HepG2 (cell line): ENCODE data around the gene ZBTB43. TPM values are rescaled to one million over a fixed set of nuclear protein-coding genes. Genes with fewer than 3 reads are reported as not detected.

Experiments
- ATAC-seq: fragments of 200-7000 bp; cut with Tn5 transposase; 3 replicates; pipeline ENCODE4 v1.9.1; 2020; ENCODE audit warnings: mild to moderate bottlenecking, moderate library complexity
- BruUV-seq: library from RNA; stranded (reverse); fragments of 400-500 nt; replicated peaks from 2 replicates; lab custom pipeline; 2021; lab: Mats Ljungman, UMichigan
- CTCF ChIA-PET: fragments of 300-600 bp; formaldehyde crosslinking; extraction: SDS; loops from one replicate; lab custom pipeline; 2021; ENCODE audit warnings: low total read pairs, inconsistent platforms, low intra/inter-chr PET ratio; lab: Yijun Ruan, JAX
- POLR2A ChIA-PET: fragments of 350-600 bp; sonication (Branson Sonifier 250); formaldehyde crosslinking; loops from one replicate; lab custom pipeline; 2020; ENCODE audit warnings: antibody characterized with exemption, inconsistent platforms; lab: Yijun Ruan, JAX
- DNase-seq: peaks from one replicate; pipeline ENCODE4 v3.0.0-alpha.2; 2015; ENCODE audit warnings: low spot score
- FAIRE-seq: peaks from 3 replicates; lab custom pipeline; 2011; peaks lifted over from hg19 to GRCh38; lab: Jason Lieb, UNC
- H2AFZ ChIP-seq: one replicate; pipeline ENCODE4 v1.6.1; 2011; ENCODE audit warnings: low read length, inconsistent platforms
- H3K27ac ChIP-seq: fragments of 300-600 bp; 3 replicates; pipeline ENCODE4 v1.8.0; 2011; ENCODE audit warnings: mixed run types, mild to moderate bottlenecking, mixed read lengths, low read length, inconsistent platforms; ENCODE audit not compliant: insufficient read depth; ENCODE audit errors: extremely low read length
- H3K27me3 ChIP-seq, 2 experiments: fragments of 200-600 bp in 1 of 2; 2 replicates in 1 of 2; 3 replicates in 1 of 2; pipeline versions ENCODE4 v1.6.0 to v1.8.0; 2011; ENCODE audit warnings: low read length in 2 of 2, mild to moderate bottlenecking in 2 of 2, moderate library complexity in 2 of 2, inconsistent platforms in 1 of 2; ENCODE audit not compliant: insufficient read depth in 2 of 2, control insufficient read depth in 1 of 2
- H3K36me3 ChIP-seq, 2 experiments: fragments of 200-600 bp in 1 of 2; replicated peaks in 1 of 2; 2 replicates in 1 of 2; 3 replicates in 1 of 2; pipeline versions ENCODE4 v1.5.1 to v1.8.0; 2011; ENCODE audit warnings: low read length in 2 of 2, inconsistent platforms in 1 of 2; ENCODE audit not compliant: insufficient read depth in 2 of 2, control insufficient read depth in 1 of 2
- H3K4me1 ChIP-seq: 2 replicates; pipeline ENCODE4 v1.5.1; 2012; ENCODE audit warnings: low read length, inconsistent platforms; ENCODE audit not compliant: insufficient read depth
- H3K4me2 ChIP-seq: 2 replicates; pipeline ENCODE4 v1.6.0; 2011; ENCODE audit warnings: low read depth, low read length, inconsistent platforms
- H3K4me3 ChIP-seq, 3 experiments: fragments of 200-600 bp in 1 of 3; sonication (generic), shearing (Covaris generic) in 1 of 3; replicated peaks in 1 of 3; 2 replicates each; pipeline ENCODE4 v1.5.1; 2011 to 2016; ENCODE audit warnings: low read length in 3 of 3, inconsistent platforms in 2 of 3, low read depth in 2 of 3, mild to moderate bottlenecking in 2 of 3, control low read depth in 1 of 3, mixed read lengths in 1 of 3; ENCODE audit not compliant: insufficient read depth in 1 of 3
- H3K79me2 ChIP-seq: one replicate; pipeline ENCODE4 v1.6.1; 2011; ENCODE audit warnings: low read length, inconsistent platforms; ENCODE audit not compliant: insufficient read depth
- H3K9ac ChIP-seq: 2 replicates; pipeline ENCODE4 v1.6.0; 2011; ENCODE audit warnings: mild to moderate bottlenecking, low read depth, low read length, inconsistent platforms; ENCODE audit not compliant: insufficient read depth
- H3K9me3 ChIP-seq: 2 replicates; pipeline ENCODE4 v1.5.1; 2012; ENCODE audit warnings: mild to moderate bottlenecking, low read length
- H4K20me1 ChIP-seq: 2 replicates; pipeline ENCODE4 v1.6.0; 2011; ENCODE audit warnings: inconsistent platforms, mild to moderate bottlenecking, low read length, moderate library complexity; ENCODE audit not compliant: insufficient read depth
- CHD2 ChIP-seq: IDR thresholded peaks from 2 replicates; pipeline ENCODE4 v1.6.1; 2011; ENCODE audit warnings: low read depth, low read length, improper control_type of control experiment
- KLF9 ChIP-seq: IDR thresholded peaks from 2 replicates; pipeline ENCODE4 v1.6.1; 2016; ENCODE audit warnings: low read depth
- SP2 ChIP-seq: sonication (generic); formaldehyde crosslinking; IDR thresholded peaks from 2 replicates; pipeline ENCODE4 v1.5.1; 2020; ENCODE audit warnings: mild to moderate bottlenecking, missing genetic modification reagents
- STAG1 ChIP-seq: sonication (generic); formaldehyde crosslinking; IDR thresholded peaks from 2 replicates; pipeline ENCODE4 v1.4.0; 2020; ENCODE audit warnings: missing genetic modification reagents
- ZEB1 ChIP-seq: IDR thresholded peaks from 2 replicates; pipeline ENCODE4 v1.6.1; 2012; ENCODE audit warnings: mild to moderate bottlenecking, low read depth, inconsistent platforms; ENCODE audit not compliant: insufficient replicate concordance
- ZNF597 ChIP-seq: sonication (generic); formaldehyde crosslinking; IDR thresholded peaks from 2 replicates; pipeline ENCODE4 v1.5.0; 2020; ENCODE audit warnings: missing genetic modification reagents
- ZNF83 ChIP-seq: sonication (generic); formaldehyde crosslinking; IDR thresholded peaks from 2 replicates; pipeline ENCODE4 v1.4.0; 2020; ENCODE audit warnings: missing genetic modification reagents, mild to moderate bottlenecking, borderline replicate concordance
- WGBS: methylation state at CpG from one replicate; pipeline ENCODE4 v1.1.6; 2017; ENCODE audit warnings: low lambda C conversion rate; 5-methylcytosine and 5-hydroxymethylcytosine counted together
- in situ Hi-C: cut with HindIII; loops from 2 replicates; pipeline ENCODE4 v1.10.0; 2017; ENCODE audit warnings: low pct_unique_long_range_greater_than_20kb; ENCODE audit not compliant: extremely low pct_ligation_motif_present
- intact Hi-C: fragments of 100-400 bp; cut with micrococcal nuclease; formaldehyde crosslinking; loops from one replicate; pipeline ENCODE4 v1.10.0; 2022; ENCODE audit not compliant: unreplicated experiment
- polyA plus RNA-seq, 8 experiments: library from polyadenylated mRNA; depleted of rRNA in 3 of 8; stranded (reverse) in 7 of 8; unstranded in 1 of 8; fragments of >200 nt; fragmentation: Illumina TruSeq in 4 of 8; extraction: Trizol in 4 of 8; gene quantifications; 2 replicates each; pipeline versions ENCODE4 v1.2.1 to v1.2.3, GENCODE V29; 2011 to 2016; ENCODE audit warnings: low read depth in 4 of 8, missing spikeins in 1 of 8, mixed read lengths in 1 of 8; ENCODE audit not compliant: insufficient read depth in 1 of 8
- total RNA-seq, 5 experiments: library from RNA; depleted of rRNA; stranded (reverse); fragments of >200 nt; fragmentation: Illumina TruSeq; extraction: Trizol; gene quantifications; 2 replicates each; pipeline ENCODE4 v1.2.3, GENCODE V29; 2016; ENCODE audit warnings: low read depth in 1 of 5

The ZBTB43 gene
- total and polyA plus RNA-seq, 2 of the 13 experiments (the other 11 are each of a cell fraction or from before 2014, with no cell fraction given) = 7.1 to 31.4 TPM

- TF ChIP-seq ZNF597 (CRISPR knock-in tag) (no peak), CHD2 (no peak), KLF9 (no peak), ZEB1 (no peak), SP2 (CRISPR knock-in tag) (no peak)
Observed at GRCh38 chr9:126847051-126847450, 42.2 kb downstream of the ZBTB43 start (continued).

GRCh38 chr9:126849591-126850225 is 44.9 kb downstream of the ZBTB43 start:
- DNase-seq = no peak
- 33% methylated on average over 7 of the region's 8 CpGs for WGBS
- peaks cover 24% of the 10 kb centered on the region for H3K4me1 ChIP-seq
- no peaks in the 10 kb centered on the region for H3K9me3 ChIP-seq
- ChIA-PET POLR2A (no interaction called here), CTCF (no interaction called here)
- H3K27ac ChIP-seq = no peak overlapping the region
- FAIRE-seq = no peak
- BruUV-seq = no TSS peak
- H4K20me1 ChIP-seq = no peaks in the 10 kb centered on the region
- peaks cover 1 to 9% of the 10 kb centered on the region in 2 experiments; a peak in 1 of 5 replicates for H3K27me3 ChIP-seq
- in situ Hi-C loops (no loop called here), intact Hi-C loops (no loop called here)
- H3K79me2 ChIP-seq = no peaks in the 10 kb centered on the region
- H3K9ac ChIP-seq = no peak overlapping the region
- H3K4me2 ChIP-seq = peak overlapping the region; percentile 50; the same call in 1 of the 2 replicates
- ATAC-seq = peak; percentile 44; the same call in 2 of the 3 replicates
- H3K36me3 ChIP-seq = no peaks in the 10 kb centered on the region
- no peak overlapping the region for H2AFZ ChIP-seq
- no peak overlapping the region for H3K4me3 ChIP-seq
- TF ChIP-seq STAG1 (CRISPR knock-in tag) (0 out of 2 replicates have a peak, but pooled peaks have one; percentile 6), ZNF83 (CRISPR knock-in tag) (no peak)
- TF ChIP-seq, all 625 proteins: peak for 1
